ENCODE results near the gene DUOX1.
"Not testable (repeated sequence)": the region's sequence is repeated elsewhere in the genome, so short reads cannot be mapped to it uniquely, and the experiment has no call there.

The DUOX1 gene

GRCh38 chr15:45129651-45130129 lies at the start of gene DUOX1, which contains the start of gene DUOXA1:
DUOX1 (plus strand) TSS chr15:45129994; CDS start chr15:45131967, 1,973 bp downstream.
DUOXA1 (minus strand) TSS chr15:45129879; CDS start chr15:45123014, 6,865 bp downstream.
- no peak for DNase-seq (ENCODE audit: low read depth, low spot score)
- in situ Hi-C loops (cut with HindIII; ENCODE audit: low sequenced_read_pairs): no loop called here
- no peak within 1 kb of the TSS for H3K4me3 ChIP-seq (ENCODE audit: low read depth, low read length)
- TF ChIP-seq CTCF (IDR thresholded peaks at IDR 0.05; ENCODE audit: low read depth, low read length): no peak

GRCh38 chr15:45080593-45080992 lies 49.2 kb upstream of the DUOX1 start:
- DNase-seq (ENCODE audit: low read depth, low spot score); in situ Hi-C loops (cut with HindIII; ENCODE audit: low sequenced_read_pairs): not testable (repeated sequence)

GRCh38 chr15:45082412-45082811 lies 47.4 kb upstream of the DUOX1 start:
- DNase-seq (ENCODE audit: low read depth, low spot score); H3K4me3 ChIP-seq (ENCODE audit: low read depth, low read length); in situ Hi-C loops (cut with HindIII; ENCODE audit: low sequenced_read_pairs): not testable (repeated sequence)

More at GRCh38 chr15:45080593-45080992, 49.2 kb upstream of the DUOX1 start:
- not testable (repeated sequence) for H3K4me3 ChIP-seq (ENCODE audit: low read depth, low read length)

- in situ Hi-C loops (cut with HindIII; ENCODE audit: low sequenced_read_pairs): no loop called here
- H3K4me3 ChIP-seq (ENCODE audit: low read depth, low read length): no peak overlapping the region
- TF ChIP-seq CTCF (IDR thresholded peaks at IDR 0.05; ENCODE audit: low read depth, low read length): no peak
- no peak for DNase-seq (ENCODE audit: low read depth, low spot score)
Measured at GRCh38 chr15:45083223-45083622, 46.6 kb upstream of the DUOX1 start.

- no peak for TF ChIP-seq CTCF (IDR thresholded peaks at IDR 0.05; ENCODE audit: low read depth, low read length)
- no peak for DNase-seq (ENCODE audit: low read depth, low spot score)
- no peak overlapping the region for H3K4me3 ChIP-seq (ENCODE audit: low read depth, low read length)
- in situ Hi-C loops (cut with HindIII; ENCODE audit: low sequenced_read_pairs): no loop called here
Measured at GRCh38 chr15:45084163-45084562, 45.6 kb upstream of the DUOX1 start.

GRCh38 chr15:45087513-45087912 lies 42.3 kb upstream of the DUOX1 start:
- no peak for TF ChIP-seq CTCF (IDR thresholded peaks at IDR 0.05; ENCODE audit: low read depth, low read length)
- in situ Hi-C loops (cut with HindIII; ENCODE audit: low sequenced_read_pairs): no loop called here
- no peak overlapping the region for H3K4me3 ChIP-seq (ENCODE audit: low read depth, low read length)
- no peak for DNase-seq (ENCODE audit: low read depth, low spot score)

GRCh38 chr15:45088801-45089711 lies 40.7 kb upstream of the DUOX1 start:
- TF ChIP-seq CTCF (IDR thresholded peaks at IDR 0.05; ENCODE audit: low read depth, low read length): no peak
- in situ Hi-C loops (cut with HindIII; ENCODE audit: low sequenced_read_pairs): no loop called here
- H3K4me3 ChIP-seq (ENCODE audit: low read depth, low read length): no peak overlapping the region
- DNase-seq (ENCODE audit: low read depth, low spot score): no peak

All from astrocyte of the spinal cord (primary cell).